Measurements from ENCODE around the gene CACNA1C.

- TF ChIP-seq CTCF (IDR thresholded peaks at IDR 0.05) (no peak), POLR2A (IDR thresholded peaks at IDR 0.05) (no peak)
Observed at GRCh38 chr12:2647186-2647585, 594.4 kb downstream of the CACNA1C start.
